Measurements from ENCODE around the gene GLMP. TPM values are rescaled to one million over a fixed set of nuclear protein-coding genes. Genes with fewer than 3 reads are reported as not detected.
"Not testable (repeated sequence)": the region's sequence is repeated elsewhere in the genome, so short reads cannot be mapped to it uniquely, and the experiment has no call there.

GLMP gene
- total RNA-seq, 4 donors from 2014 or later = 30.8 to 45.9 (median 42.1) TPM

DNA sequence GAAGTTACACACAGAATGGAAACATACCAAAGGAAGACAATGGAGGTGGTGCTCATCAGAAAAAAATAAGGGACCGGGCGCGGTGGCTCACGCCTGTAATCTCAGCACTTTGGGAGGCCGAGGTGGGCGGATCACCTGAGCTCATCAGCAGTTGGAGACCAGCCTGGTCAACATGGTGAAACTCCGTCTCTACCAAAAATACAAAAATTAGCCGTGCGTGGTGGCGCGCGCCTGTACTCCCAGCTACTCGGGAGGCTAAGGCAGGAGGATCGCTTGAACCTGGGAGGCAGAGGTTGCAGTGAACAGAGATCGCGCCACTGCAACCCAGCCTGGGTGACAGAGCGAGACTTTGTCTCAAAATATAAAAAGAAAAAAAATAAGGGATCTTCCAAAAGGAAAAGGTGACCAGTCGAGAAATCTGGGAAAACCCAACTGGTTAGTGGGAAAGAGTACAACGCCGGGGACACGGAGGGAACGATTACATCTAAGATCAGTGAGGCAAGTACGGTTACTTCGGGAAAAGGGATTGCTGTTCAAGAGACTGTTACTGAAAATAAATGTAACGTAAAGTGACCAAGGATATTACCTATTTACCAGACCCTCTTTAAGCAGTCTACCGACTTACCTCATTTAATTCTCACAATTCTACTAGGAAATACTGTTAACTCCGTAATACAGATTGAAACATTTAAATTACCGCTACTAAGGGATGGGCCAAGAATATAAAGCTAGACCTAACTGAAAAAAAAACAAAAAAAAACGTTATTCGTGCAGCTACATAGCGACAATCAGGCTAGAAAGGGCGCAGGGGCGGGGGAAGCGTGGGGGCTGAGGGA, 41.8 kb upstream of the GLMP start:
- TF ChIP-seq, protein P1, sequence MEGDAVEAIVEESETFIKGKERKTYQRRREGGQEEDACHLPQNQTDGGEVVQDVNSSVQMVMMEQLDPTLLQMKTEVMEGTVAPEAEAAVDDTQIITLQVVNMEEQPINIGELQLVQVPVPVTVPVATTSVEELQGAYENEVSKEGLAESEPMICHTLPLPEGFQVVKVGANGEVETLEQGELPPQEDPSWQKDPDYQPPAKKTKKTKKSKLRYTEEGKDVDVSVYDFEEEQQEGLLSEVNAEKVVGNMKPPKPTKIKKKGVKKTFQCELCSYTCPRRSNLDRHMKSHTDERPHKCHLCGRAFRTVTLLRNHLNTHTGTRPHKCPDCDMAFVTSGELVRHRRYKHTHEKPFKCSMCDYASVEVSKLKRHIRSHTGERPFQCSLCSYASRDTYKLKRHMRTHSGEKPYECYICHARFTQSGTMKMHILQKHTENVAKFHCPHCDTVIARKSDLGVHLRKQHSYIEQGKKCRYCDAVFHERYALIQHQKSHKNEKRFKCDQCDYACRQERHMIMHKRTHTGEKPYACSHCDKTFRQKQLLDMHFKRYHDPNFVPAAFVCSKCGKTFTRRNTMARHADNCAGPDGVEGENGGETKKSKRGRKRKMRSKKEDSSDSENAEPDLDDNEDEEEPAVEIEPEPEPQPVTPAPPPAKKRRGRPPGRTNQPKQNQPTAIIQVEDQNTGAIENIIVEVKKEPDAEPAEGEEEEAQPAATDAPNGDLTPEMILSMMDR (IDR thresholded peaks at IDR 0.05) = no peak
- TF ChIP-seq POLR2A (IDR thresholded peaks at IDR 0.05) = no peak
- no peak for TF ChIP-seq EP300 (IDR thresholded peaks at IDR 0.05)
- Histone ChIP-seq H3K4me1 (peaks cover 0 to 28% (median 11%) of the 10 kb centered on the region in 4 donors), H3K36me3 (peaks cover 0 to 33% (median 8%) of the 10 kb centered on the region in 3 donors), H3K9me3 (no peaks in the 10 kb centered on the region), H3K4me3 (peak overlapping the region; percentile 59 to 81 (median 65)), H3K27ac (peak overlapping the region; percentile 64 to 88 (median 80)), H3K27me3 (no peaks in the 10 kb centered on the region)
- 45% methylated on average over 34 of the region's 34 CpGs for WGBS, 2 donors
- DNase-seq (ENCODE audit: low spot score in 2 of 2) = no peak

DNA sequence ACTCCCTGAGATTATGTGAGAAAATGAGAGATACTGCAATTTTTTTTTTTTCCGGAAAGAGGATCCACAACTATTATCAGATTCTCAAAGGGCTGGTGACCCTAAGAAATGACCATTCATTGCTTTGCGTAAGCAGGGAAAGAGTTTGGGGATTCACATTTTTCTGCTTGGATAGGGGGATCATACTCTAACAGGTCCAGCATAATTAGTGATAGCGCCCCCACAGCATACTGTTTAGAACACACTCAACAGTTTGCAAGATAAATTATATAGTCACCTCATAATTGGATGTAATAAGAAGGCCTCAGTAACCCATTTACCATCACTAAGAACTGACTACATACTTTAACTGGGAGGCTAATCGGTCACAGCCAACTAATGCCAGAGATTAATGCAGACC, 40.8 kb upstream of the GLMP start:
- Histone ChIP-seq H3K27ac (no peak overlapping the region), H3K9me3 (no peaks in the 10 kb centered on the region), H3K4me1 (peaks cover 0 to 28% (median 11%) of the 10 kb centered on the region in 4 donors), H3K4me3 (no peak overlapping the region), H3K36me3 (peaks cover 0 to 43% (median 14%) of the 10 kb centered on the region in 3 donors), H3K27me3 (no peaks in the 10 kb centered on the region)
- no peak for TF ChIP-seq POLR2A (IDR thresholded peaks at IDR 0.05)
- TF ChIP-seq, protein P1 (IDR thresholded peaks at IDR 0.05) = no peak
- TF ChIP-seq EP300 (IDR thresholded peaks at IDR 0.05) = no peak
- DNase-seq (ENCODE audit: low spot score in 2 of 2) = no peak
- WGBS, 2 donors = 77% methylated on average over 4 of the region's 4 CpGs

DNA sequence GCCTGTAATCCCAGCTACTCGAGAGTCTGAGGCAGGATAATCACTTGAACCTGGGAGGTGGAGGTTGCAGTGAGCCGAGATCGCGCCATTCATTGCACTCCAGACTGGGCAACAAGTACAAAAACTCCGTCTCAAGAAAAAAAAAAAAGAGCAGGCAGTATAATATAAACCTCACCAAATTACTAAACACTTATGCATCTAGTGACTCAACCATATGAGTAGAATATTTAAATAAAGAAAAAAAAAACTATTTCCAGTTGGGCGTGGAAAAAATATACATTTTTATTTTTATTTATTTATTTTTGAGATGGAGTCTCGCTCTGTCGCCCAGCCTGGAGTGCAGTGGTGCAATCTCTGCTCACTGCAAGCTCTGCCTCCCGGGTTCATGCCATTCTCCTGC, 27.7 kb upstream of the GLMP start:
- not testable (repeated sequence) for H3K4me3 ChIP-seq; H3K9me3 ChIP-seq; H3K27ac ChIP-seq; H3K4me1 ChIP-seq; DNase-seq (ENCODE audit: low spot score in 2 of 2); H3K27me3 ChIP-seq
- peaks cover 17 to 90% (median 42%) of the 10 kb centered on the region in 3 donors for H3K36me3 ChIP-seq
- WGBS, 2 donors = 92 to 94% methylated on average over 9 of the region's 9 CpGs

DNA sequence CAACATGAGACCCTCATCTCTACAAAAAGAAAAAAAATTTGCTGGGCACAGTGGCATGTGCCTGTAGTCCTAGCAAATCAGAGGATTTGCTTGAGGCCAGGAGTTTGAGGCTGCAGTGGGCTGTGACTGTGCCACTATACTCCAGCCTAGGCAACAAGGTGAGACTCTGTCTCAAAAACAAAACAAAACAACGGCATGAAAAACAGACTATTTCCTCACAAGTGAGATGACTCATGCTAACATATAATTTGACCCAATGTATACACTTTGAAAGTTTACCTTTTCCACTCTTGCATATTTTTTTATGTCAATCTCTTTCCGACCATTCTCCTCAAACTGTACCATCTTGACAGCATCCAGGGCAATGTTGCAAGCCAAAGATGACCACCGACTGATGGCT, 25.1 kb upstream of the GLMP start:
- Histone ChIP-seq H3K4me1 (no peaks in the 10 kb centered on the region), H3K4me3 (no peak overlapping the region), H3K9me3 (no peaks in the 10 kb centered on the region), H3K27ac (no peak overlapping the region), H3K36me3 (peaks cover 17 to 100% (median 65%) of the 10 kb centered on the region in 3 donors), H3K27me3 (no peaks in the 10 kb centered on the region)
- 87 to 92% methylated on average over 3 of the region's 3 CpGs for WGBS, 2 donors
- DNase-seq (ENCODE audit: low spot score in 2 of 2) = no peak
- TF ChIP-seq, protein P1 (IDR thresholded peaks at IDR 0.05) = no peak
- no peak for TF ChIP-seq POLR2A (IDR thresholded peaks at IDR 0.05)
- no peak for TF ChIP-seq EP300 (IDR thresholded peaks at IDR 0.05)

DNA sequence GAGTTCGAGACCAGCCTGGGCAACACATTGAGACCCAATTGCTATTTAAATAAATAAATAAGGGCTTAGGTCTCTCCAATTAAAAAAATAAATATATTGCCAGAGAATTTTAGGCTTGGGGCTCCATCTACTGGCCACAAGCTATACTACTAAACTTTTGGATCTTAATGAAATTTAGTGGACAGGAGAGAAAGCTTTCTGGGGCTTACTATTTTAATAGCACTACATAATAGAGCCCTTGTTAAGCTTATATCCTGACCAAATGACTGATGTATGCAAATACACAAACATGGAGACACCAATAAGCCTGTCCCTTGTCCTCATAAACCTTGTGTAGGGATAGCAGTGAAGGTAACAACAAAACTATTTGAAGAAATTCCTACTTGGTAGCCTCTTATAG, 24.2 kb upstream of the GLMP start:
- Histone ChIP-seq H3K4me3 (no peak overlapping the region), H3K9me3 (no peaks in the 10 kb centered on the region), H3K27me3 (no peaks in the 10 kb centered on the region), H3K27ac (no peak overlapping the region), H3K36me3 (peaks cover 17 to 100% (median 65%) of the 10 kb centered on the region in 3 donors), H3K4me1 (no peaks in the 10 kb centered on the region)
- TF ChIP-seq, protein P1 (IDR thresholded peaks at IDR 0.05) = peak; percentile 27 to 45 (median 39)
- no peak for TF ChIP-seq POLR2A (IDR thresholded peaks at IDR 0.05)
- WGBS, 2 donors = 53 to 63% methylated on average over 1 of the region's 1 CpG
- peak in 1 of 2 donors; percentile 15 for DNase-seq (ENCODE audit: low spot score in 2 of 2)

All from tibial nerve (tissue), 4 donors.